Measurements from ENCODE around the gene CNTN4. TPM values are rescaled to one million over a fixed set of nuclear protein-coding genes. Genes with fewer than 3 reads are reported as not detected.

CNTN4 gene
- total RNA-seq, 4 donors from 2014 or later = 6.6 to 10.7 (median 9.7) TPM

DNA sequence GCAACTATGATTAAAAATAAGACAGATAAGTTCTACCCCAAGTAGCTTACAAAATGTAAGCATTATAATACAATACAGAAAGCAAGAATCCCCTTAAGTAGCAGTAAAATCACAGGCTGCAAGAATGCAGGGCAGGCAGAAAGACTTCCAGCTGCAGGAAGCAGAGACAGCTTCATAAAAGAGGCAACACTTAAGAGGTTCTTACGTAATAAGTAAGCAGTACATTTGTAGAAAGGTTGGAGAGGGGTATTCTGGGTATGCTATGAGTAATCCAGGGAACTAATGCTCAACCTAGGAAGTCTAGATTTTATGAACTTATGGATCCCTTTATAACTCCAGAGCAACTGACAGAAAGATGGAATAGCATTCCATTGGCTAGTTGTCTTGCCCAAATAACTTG, 859.9 kb downstream of the CNTN4 start:
- no peaks in the 10 kb centered on the region for H3K27me3 ChIP-seq
- H3K4me1 ChIP-seq = no peaks in the 10 kb centered on the region
- no peak overlapping the region for H3K4me3 ChIP-seq
- no peaks in the 10 kb centered on the region for H3K36me3 ChIP-seq
- WGBS = 40% methylated on average over 1 of the region's 1 CpG
- no peak for TF ChIP-seq EP300 (IDR thresholded peaks at IDR 0.05)
- TF ChIP-seq POLR2A (IDR thresholded peaks at IDR 0.05; ENCODE audit: low read depth) = no peak
- H3K9me3 ChIP-seq = no peaks in the 10 kb centered on the region
- intact Hi-C loops (cut with DNase I) = no loop called here
- H3K27ac ChIP-seq (replicated peaks in 1 of 4) = no peak overlapping the region
- DNase-seq (ENCODE audit: extremely low spot score) = no peak

DNA sequence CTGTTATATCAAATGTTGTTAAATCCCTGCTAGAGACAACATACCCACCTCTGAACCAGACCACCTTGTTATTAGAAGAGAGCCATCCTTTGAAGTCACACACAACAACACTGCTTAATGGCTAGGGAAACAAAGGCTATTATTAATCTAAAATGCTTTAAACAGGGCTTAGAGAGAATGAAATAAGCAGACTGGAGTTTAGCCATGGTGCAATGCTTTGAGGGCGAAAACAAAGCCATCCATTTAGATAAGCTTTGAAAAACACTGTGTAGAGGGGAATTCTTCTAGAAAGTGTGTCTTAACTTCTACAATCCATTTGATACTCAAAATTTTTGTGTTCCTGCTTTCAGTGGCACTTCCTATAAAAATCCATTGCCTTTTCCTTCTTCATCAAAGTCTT, 862.9 kb downstream of the CNTN4 start:
- H3K27me3 ChIP-seq = no peaks in the 10 kb centered on the region
- WGBS = 86% methylated on average over 1 of the region's 1 CpG
- no peak for TF ChIP-seq CTCF (IDR thresholded peaks at IDR 0.05)
- TF ChIP-seq EP300 (IDR thresholded peaks at IDR 0.05) = no peak
- no peak for TF ChIP-seq POLR2A (IDR thresholded peaks at IDR 0.05; ENCODE audit: low read depth)
- no peak for TF ChIP-seq POLR2AphosphoS5 (IDR thresholded peaks at IDR 0.05)
- intact Hi-C loops (cut with DNase I) = no loop called here
- DNase-seq (ENCODE audit: extremely low spot score) = no peak
- no peaks in the 10 kb centered on the region for H3K9me3 ChIP-seq
- no peaks in the 10 kb centered on the region for H3K4me1 ChIP-seq
- no peaks in the 10 kb centered on the region for H3K36me3 ChIP-seq
- no peak overlapping the region for H3K4me3 ChIP-seq
- no peak overlapping the region for H3K27ac ChIP-seq (replicated peaks in 1 of 4)

DNA sequence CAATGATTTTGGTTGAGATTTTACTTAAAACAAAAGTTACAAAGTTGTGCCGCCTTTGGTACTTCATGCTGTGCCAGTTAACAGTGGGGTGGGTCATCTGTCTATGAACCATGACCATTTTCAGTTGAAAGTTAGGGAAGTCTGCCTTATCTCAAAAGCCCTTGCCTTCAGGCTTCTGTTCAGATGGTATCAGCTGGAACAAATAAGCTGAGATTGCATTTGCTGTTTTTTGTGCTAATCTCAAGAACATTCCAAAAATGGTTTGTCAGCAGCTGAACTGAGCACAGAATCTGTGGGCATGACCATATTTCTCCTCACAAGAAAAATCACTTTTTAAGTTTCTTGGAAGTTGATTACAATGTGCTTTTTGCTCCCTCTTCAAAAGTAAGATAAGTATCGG, 869.2 kb downstream of the CNTN4 start:
- Histone ChIP-seq H3K4me3 (no peak overlapping the region), H3K36me3 (no peaks in the 10 kb centered on the region), H3K27me3 (no peaks in the 10 kb centered on the region), H3K9me3 (no peaks in the 10 kb centered on the region), H3K27ac (replicated peaks in 1 of 4) (no peak overlapping the region), H3K4me1 (no peaks in the 10 kb centered on the region)
- 64% methylated on average over 2 of the region's 2 CpGs for WGBS
- TF ChIP-seq EP300 (IDR thresholded peaks at IDR 0.05) (no peak), CTCF (IDR thresholded peaks at IDR 0.05) (no peak), POLR2A (IDR thresholded peaks at IDR 0.05; ENCODE audit: low read depth) (no peak), POLR2AphosphoS5 (IDR thresholded peaks at IDR 0.05) (no peak)
- no peak for DNase-seq (ENCODE audit: extremely low spot score)
- intact Hi-C loops (cut with DNase I) = no loop called here

GRCh38 chr3:2968475-2968874, 869.8 kb downstream of the CNTN4 start:
- Histone ChIP-seq H3K27me3 (no peaks in the 10 kb centered on the region), H3K4me3 (no peak overlapping the region), H3K27ac (replicated peaks in 1 of 4) (no peak overlapping the region), H3K4me1 (no peaks in the 10 kb centered on the region), H3K9me3 (no peaks in the 10 kb centered on the region), H3K36me3 (no peaks in the 10 kb centered on the region)
- peak; percentile 39 for DNase-seq (ENCODE audit: extremely low spot score)
- TF ChIP-seq POLR2AphosphoS5 (IDR thresholded peaks at IDR 0.05) (no peak), EP300 (IDR thresholded peaks at IDR 0.05) (no peak), CTCF (IDR thresholded peaks at IDR 0.05) (no peak), POLR2A (IDR thresholded peaks at IDR 0.05; ENCODE audit: low read depth) (no peak)
- intact Hi-C loops (cut with DNase I) = no loop called here

DNA sequence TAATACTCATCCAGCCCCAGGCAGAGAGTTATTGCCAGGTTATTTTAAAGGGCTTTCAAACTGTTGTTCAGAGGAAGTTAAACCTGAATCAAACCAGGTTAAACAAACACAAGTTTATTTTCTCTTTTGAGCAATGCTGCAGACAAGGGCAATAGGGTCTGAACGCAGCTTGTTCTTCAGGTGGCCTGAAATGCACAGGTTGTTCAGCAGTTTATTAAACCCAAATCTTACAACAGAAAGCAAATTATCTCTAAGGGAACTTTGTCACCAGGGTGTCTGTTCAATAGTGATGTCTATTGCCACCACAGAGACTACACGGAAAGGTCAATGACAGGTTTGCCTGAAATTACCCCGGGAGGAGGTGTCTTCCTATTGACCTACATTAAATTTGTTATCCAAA, 877.5 kb downstream of the CNTN4 start:
- intact Hi-C loops (cut with DNase I) = no loop called here
- no peaks in the 10 kb centered on the region for H3K36me3 ChIP-seq
- TF ChIP-seq POLR2AphosphoS5 (IDR thresholded peaks at IDR 0.05) (no peak), POLR2A (IDR thresholded peaks at IDR 0.05; ENCODE audit: low read depth) (no peak), EP300 (IDR thresholded peaks at IDR 0.05) (no peak), CTCF (IDR thresholded peaks at IDR 0.05) (no peak)
- no peak for DNase-seq (ENCODE audit: extremely low spot score)
- H3K4me1 ChIP-seq = no peaks in the 10 kb centered on the region
- no peaks in the 10 kb centered on the region for H3K9me3 ChIP-seq
- no peaks in the 10 kb centered on the region for H3K27me3 ChIP-seq
- H3K27ac ChIP-seq (replicated peaks in 1 of 4) = no peak overlapping the region
- WGBS = 83% methylated on average over 3 of the region's 3 CpGs
- no peak overlapping the region for H3K4me3 ChIP-seq
